ENCODE measurements around the gene OMP.

- TF ChIP-seq SIN3A (IDR thresholded peaks at IDR 0.05; ENCODE audit: borderline replicate concordance, low read depth, low read length): no peak
- TF ChIP-seq JARID2 (CRISPR knock-in tag; IDR thresholded peaks at IDR 0.05; ENCODE audit: insufficient replicate concordance): no peak
Observed at GRCh38 chr11:77149716-77150392, 47.2 kb downstream of the OMP start.

All from HepG2 (cell line).